PFSK-1 (cell line): ENCODE data around the gene PNMA6E.

ENCODE experiments used
- FOXP2 ChIP-seq: optimal IDR thresholded peaks from 2 replicates; pipeline ENCODE3; 2011; ENCODE audit warnings: borderline replicate concordance, control low read depth, inconsistent platforms; ENCODE audit not compliant: insufficient read depth; ENCODE audit errors: extremely low read length, extremely low read depth
- POLR2AphosphoS5 ChIP-seq: IDR thresholded peaks from 2 replicates; pipeline ENCODE4 v1.6.1; 2012; ENCODE audit warnings: low read depth, mild to moderate bottlenecking, control low read depth, low read length, moderate library complexity
- REST ChIP-seq, 2 experiments: IDR thresholded peaks; 2 replicates each; pipeline versions ENCODE4 v1.6.1 to v1.8.0; 2011 to 2012; ENCODE audit warnings: low read depth in 2 of 2, low read length in 2 of 2, control low read depth in 1 of 2, inconsistent platforms in 1 of 2, mild to moderate bottlenecking in 1 of 2, moderate library complexity in 1 of 2; ENCODE audit not compliant: insufficient read depth in 1 of 2
- SIN3A ChIP-seq: IDR thresholded peaks from 2 replicates; pipeline ENCODE4 v1.6.1; 2012; ENCODE audit warnings: mild to moderate bottlenecking, low read length, moderate library complexity, borderline replicate concordance; ENCODE audit not compliant: insufficient read depth
- TAF1 ChIP-seq: IDR thresholded peaks from 2 replicates; pipeline ENCODE4 v1.6.1; 2012; ENCODE audit warnings: low read length, control low read depth, borderline replicate concordance; ENCODE audit not compliant: insufficient read depth

The PNMA6E gene

GRCh38 chrX:153357877-153358276, 43.3 kb downstream of the PNMA6E start:
- TF ChIP-seq TAF1 (no peak), SIN3A (no peak), POLR2AphosphoS5 (no peak), FOXP2 (no peak), REST (IDR thresholded peaks at IDR 0.05; ENCODE audit: insufficient read depth in 1 of 2, low read depth in 2 of 2, low read length in 2 of 2) (no peak)

- TF ChIP-seq TAF1 (no peak), REST (IDR thresholded peaks at IDR 0.05; ENCODE audit: insufficient read depth in 1 of 2, low read depth in 2 of 2, low read length in 2 of 2) (no peak), SIN3A (no peak), FOXP2 (no peak), POLR2AphosphoS5 (no peak)
Measured at GRCh38 chrX:153353416-153353815, 47.7 kb downstream of the PNMA6E start.

- TF ChIP-seq POLR2AphosphoS5 (no peak), REST (IDR thresholded peaks at IDR 0.05; ENCODE audit: insufficient read depth in 1 of 2, low read depth in 2 of 2, low read length in 2 of 2) (no peak), TAF1 (no peak), FOXP2 (no peak), SIN3A (no peak)
Measured at GRCh38 chrX:153352858-153353257, 48.3 kb downstream of the PNMA6E start.

- TF ChIP-seq TAF1 (no peak), FOXP2 (no peak), REST (IDR thresholded peaks at IDR 0.05; ENCODE audit: insufficient read depth in 1 of 2, low read depth in 2 of 2, low read length in 2 of 2) (no peak), POLR2AphosphoS5 (no peak), SIN3A (no peak)
Measured at GRCh38 chrX:153351981-153352380, 49.2 kb downstream of the PNMA6E start.

- TF ChIP-seq SIN3A (no peak), POLR2AphosphoS5 (no peak), TAF1 (no peak), REST (IDR thresholded peaks at IDR 0.05; ENCODE audit: insufficient read depth in 1 of 2, low read depth in 2 of 2, low read length in 2 of 2) (no peak), FOXP2 (no peak)
Measured at GRCh38 chrX:153349952-153350351, 51.2 kb downstream of the PNMA6E start.
